Activated CD8-positive, alpha-beta memory T cell treated with anti-CD3 and anti-CD28 coated beads, Interleukin-2, amount 50 U/mL, for 1 hour (primary cell): ENCODE results near the gene ZNF829.

Experiments
- DNase-seq: peaks from one replicate; pipeline ENCODE4 v3.0.0-alpha.2; 2020; ENCODE audit errors: extremely low read depth

ZNF829 gene

DNA sequence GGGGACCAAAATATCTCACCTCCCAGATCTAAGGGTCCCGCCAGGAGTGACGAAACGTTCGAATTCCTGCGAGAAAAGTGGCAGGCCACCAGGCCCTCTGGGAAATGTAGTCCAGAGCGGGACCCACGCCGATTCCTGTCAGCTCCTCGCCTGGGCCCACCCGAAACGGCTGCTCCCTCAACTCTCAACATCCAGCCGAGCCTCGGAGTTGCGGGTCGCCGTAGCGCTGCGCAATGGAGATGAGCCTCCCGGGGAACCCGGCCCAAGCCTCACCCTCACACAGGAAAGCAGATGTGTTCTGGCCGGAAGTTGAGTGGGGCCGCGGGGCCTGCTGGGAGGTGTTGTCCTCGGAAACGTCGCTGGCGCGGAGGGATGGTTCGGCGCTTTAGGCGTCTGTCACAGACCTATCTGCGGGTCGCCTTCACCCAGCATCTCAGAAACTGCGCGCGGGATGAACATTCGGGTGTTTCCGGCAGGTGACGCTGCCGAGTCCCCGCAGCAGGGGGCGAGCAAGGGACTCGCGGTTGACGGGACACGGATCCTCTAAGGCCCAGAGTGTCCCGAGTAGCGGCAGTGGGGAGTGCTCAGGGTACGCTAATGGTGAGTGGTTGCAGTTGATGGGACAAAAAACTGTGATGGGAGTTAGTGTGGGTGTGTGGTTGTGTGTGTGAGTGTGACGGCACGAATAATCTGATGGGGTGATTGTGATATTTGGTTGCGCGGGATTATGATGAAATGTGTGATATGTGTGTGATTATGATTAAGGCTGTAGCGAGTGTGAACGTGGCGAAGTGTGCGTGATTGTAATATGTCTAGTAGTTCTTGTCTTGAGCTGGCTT, at the start of gene ZNF829, which contains the start of gene ZNF568:
Gene ZNF829 (minus strand): TSS at position 300 of the 839 bp plus-strand sequence. CDS start 1,124 bp downstream, outside the sequence.
Gene ZNF568 (plus strand): TSS at position 341 of the 839 bp plus-strand sequence. CDS start 6,439 bp downstream, outside the sequence.
- DNase-seq, result peak; percentile 84

DNA sequence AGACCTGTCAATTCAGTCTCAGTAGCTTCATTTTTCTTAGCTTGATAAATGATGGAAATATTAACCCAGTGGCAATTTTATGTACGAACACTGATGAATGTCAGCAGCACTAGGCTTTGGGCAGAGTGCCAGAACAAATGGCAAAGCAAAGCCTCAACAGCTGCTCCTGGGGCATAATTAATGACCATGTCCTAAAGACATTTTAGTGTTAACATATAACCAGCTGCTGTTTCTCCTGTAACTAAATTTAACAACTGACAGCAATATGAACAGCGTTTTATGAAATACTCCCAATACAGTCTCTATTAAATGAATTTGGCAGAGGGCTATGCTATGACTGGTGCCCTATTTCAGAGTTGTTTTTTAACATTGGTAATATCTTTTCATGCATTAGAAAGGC, 47.2 kb upstream of the ZNF829 start:
- DNase-seq, result no peak

DNA sequence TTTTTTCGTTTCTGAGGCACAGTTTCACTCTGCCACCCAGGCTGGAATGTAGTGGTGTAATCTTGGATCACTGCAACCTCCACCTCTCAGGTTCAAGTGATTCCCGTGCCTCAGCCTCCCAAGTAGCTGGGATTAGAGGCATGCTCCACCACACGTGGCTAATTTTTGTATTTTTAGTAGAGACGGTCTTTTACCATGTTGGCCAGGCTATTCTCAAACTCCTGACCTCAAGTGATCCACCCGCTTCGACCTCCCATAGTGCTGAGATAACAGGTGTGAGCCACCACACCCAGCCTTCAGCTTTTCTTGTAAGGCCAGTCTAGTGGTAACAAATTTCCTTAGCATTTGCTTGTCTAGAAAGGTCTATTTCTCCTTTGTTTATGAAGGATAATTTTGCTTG, 46.3 kb upstream of the ZNF829 start:
- no peak for DNase-seq

DNA sequence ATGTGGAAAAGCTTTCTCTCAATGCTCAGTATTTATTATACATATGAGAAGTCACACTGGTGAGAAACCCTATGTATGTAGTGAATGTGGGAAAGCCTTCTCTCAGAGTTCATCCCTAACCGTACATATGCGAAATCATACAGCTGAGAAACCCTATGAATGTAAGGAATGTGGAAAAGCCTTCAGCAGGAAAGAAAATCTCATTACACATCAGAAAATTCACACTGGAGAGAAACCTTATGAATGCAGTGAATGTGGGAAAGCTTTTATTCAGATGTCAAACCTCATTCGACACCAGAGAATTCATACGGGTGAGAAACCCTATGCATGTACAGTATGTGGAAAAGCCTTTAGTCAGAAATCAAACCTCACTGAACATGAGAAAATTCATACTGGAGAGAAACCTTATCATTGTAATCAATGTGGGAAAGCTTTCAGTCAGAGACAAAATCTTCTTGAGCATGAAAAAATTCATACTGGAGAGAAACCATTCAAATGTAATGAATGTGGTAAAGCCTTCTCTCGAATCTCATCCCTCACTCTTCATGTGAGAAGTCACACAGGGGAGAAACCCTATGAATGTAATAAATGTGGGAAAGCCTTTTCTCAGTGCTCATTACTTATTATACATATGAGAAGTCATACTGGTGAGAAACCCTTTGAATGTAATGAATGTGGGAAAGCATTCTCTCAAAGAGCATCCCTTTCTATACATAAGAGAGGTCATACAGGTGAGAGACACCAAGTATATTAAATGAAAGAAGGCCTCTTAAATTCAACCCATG, 34.4 kb upstream of the ZNF829 start:
- DNase-seq, result no peak

DNA sequence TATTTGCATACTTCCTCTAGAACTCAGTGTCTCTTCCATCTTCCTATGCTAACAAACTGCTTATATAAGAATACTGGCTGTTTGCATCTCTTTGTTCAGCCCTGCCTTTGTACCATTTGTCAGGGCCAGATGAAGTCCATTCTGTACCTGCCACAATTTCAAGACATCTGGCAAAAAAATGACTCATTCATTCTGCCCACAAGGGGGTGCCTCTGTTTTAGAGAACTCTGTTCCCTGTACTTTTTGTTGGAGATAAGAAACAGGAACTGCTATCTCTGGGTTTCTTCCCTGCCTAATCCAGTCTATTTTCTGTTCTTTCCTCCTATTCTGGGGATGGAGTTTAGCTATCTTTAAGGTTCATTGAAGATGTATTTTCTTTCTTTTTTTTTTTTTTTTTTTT, 23.1 kb upstream of the ZNF829 start:
- no peak for DNase-seq

DNA sequence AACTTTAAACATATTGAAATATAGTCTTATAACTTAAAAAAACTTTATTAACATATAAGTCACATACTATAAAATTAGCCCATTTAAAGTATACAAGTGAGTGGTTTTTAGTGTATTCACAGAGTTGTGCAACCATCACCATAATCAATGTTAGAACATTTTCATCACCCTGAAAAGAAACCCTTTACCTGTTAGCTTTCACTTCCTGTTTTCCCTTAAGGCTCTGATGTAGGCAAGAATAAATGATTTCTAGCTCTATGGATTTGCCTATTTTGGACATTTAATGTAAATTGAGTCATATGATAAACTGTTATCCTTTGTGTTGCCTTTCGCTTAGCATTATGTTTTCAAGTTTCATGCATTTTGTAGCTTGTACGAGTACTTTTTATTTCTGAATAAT, 15.6 kb upstream of the ZNF829 start:
- DNase-seq, result no peak

DNA sequence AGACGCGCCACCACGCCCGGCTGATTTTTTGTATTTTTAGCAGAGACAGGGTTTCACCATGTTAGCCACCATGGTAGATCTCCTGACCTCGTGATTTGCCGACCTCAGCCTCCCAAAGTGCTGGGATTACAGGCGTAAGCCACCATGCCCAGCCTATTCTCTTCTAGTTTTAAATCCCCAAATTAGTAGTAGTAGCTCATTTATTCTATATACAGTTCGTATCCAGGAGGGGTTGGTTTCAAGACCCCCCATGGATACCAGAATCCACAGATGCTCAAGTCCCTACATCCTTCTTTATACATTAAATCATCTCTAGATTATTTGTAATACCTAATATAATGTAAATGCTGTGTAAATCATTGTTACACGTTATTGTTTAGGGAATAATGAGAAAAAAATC, 2.0 kb upstream of the ZNF829 start:
- no peak for DNase-seq

DNA sequence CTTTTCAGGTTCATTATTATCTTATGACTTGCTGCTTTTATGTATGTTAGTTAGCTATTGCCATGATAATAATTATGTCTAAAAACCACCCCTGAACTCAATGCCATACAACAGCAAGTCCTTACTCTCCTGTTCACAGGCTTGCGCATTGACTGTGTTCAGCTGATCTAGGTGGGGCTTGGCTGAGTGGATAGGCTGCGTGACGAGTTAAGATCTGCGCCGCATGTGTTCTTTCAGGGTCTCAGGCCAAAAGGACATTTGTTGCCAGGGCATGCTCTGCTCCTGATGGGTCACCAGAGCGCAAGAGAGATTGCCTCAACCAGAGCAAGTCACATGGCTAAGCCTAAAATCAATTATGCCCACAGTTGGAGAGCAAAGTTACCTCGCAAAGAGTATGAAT, 900 bp upstream of the ZNF829 start:
- DNase-seq, result no peak

DNA sequence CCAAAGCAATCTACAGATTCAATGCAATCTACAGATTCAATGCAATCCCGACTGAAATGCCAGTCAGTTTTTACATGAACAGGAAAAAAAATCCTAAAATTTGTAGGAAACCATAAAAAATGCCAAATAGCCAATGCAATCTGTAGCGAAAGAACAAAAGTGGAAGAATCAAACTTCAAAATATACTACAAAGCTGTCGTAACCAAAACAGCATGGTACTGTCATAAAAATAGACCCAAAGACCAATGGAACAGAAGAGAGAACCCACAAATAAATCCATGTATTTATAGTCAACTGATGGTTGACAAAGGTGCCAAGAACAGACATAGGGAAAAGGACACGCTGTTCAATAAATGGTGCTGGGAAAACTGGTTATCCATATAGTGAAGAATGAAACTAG, 17.7 kb downstream of the ZNF829 start:
- DNase-seq, result no peak

DNA sequence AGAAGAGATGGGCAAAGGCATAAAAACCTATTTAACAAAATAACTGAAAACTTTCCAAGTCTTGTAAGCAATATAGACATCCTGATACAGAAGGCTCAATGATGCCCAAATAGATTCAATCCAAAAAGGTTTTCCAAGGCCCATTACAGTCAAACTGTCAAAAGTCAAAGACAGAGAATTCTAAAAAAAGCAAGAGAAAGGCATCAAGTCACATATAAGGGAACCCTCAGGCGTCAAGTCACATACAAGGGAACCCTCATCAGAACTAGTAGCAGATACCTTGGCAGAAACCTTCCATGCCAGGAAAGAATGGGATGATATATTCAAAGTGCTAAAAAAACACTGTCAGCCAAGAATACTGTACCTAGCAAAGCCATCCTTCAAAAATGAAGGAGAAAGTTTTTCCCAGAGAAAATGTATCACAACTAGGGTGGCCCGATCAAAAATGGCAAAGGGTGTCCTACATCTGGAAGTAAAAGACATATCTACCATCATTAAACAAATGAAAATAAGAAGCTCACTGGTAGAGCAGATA, 21.2 kb downstream of the ZNF829 start:
- no peak for DNase-seq

DNA sequence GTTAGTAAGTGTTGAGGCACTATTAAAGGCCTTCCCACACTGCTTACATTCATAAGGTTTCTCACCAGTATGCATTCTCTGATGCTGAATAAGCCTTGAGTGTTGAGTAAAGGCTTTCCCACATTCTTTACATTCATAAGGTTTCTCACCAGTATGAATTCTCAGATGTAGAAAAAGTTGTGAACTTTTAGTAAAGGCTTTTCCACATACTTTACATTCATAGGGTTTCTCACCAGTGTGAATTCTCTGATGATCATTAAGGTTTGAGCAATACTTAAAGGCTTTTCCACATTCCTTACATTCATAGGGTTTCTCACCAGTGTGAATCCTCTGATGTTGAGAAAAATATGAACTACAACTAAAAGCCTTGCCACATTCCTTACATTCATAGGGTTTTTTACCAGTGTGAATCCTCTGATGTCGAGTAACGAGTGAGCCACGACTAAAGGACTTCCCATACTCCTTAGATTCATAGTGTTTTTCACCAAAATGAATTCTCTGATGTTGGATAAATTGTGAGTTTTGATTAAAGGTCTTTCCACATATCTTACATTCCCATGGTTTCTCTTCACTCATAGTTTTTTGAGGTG, 24.2 kb downstream of the ZNF829 start:
- DNase-seq, result no peak

DNA sequence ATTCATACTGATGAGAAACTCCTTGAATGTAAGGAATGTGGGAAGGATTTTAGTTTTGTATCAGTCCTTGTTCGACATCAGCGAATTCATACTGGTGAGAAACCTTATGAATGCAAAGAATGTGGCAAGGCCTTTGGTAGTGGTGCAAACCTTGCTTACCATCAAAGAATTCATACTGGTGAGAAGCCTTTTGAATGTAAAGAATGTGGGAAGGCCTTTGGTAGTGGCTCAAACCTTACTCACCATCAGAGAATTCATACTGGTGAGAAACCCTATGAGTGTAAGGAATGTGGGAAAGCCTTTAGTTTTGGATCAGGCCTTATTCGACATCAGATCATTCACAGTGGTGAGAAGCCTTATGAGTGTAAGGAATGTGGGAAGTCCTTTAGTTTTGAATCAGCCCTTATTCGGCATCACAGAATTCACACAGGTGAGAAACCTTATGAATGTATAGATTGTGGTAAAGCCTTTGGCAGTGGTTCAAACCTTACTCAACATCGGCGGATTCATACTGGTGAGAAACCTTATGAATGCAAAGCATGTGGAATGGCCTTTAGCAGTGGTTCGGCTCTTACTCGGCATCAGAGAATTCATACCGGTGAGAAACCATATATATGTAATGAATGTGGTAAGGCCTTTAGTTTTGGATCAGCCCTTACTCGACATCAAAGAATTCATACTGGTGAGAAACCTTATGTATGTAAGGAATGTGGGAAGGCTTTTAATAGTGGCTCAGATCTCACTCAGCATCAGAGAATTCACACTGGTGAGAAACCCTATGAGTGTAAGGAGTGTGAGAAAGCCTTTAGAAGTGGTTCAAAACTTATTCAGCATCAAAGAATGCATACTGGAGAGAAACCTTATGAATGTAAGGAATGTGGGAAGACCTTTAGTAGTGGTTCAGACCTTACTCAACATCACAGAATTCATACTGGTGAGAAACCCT, 38.8 kb downstream of the ZNF829 start:
- no peak for DNase-seq

DNA sequence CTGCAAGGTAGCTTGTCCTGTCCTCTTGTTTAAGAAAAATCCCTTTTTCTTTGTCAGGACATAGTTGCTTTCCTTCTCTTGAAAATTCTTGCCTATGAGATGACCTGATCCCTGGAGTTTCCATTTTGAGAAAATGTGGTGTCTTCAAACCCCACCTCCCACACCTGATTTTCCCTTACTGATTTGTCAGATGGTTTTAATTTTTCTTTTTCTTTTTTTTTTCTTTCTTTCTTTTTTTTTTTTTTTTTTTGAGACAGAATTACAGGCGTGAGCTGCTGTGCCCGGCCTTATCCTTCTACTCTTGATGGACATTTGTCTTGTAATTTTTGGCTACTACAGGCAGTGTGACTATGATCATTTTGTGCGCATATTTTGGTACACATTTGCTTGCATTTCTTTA, 64.2 kb downstream of the ZNF829 start:
- no peak for DNase-seq

DNA sequence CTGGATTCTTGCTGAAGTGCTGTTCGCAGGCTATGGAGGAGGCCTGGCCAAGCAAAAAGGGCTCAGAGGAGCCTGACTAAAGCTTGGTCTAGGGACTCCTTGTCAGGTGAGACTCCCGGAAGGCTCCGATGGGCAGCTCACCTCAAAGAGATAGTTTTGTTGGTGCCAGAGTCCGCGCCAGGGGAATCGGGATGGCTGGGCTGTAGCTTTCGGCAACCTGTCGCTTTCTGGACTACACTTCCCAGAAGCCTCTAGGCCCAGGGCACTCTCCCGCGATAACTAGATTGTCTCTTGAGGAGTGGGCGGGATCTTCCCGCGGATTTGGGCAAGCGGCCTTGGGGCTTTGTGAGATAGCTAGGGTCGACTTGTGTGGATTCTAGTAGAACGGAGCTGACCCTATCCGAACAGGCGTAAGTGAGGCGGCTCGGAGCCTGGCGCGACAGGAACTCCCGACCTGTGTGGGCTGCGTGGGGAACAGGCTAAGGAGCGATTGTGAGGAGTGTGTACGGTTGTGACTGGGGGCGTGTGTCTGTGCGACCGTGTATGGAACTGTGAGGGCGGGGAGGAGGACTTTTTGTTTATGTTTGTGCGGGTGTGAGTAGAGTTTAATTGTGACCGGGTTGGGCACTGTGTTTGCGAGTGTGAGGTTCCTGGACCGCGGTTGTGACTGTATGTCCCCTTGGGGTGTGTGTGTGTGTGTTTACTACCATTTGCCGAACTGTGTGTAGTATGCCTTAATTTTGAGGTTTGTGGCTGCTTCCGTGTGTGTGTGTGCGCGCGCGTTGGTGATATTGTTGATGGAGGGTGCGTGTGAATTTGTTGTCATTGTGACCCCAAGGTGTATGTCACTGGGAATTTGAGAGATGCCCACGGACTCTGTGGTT, 65.3 kb downstream of the ZNF829 start, which contains the start of gene ZNF345:
Gene ZNF345 (plus strand): TSS at position 318 of the 884 bp plus-strand sequence. CDS start 25,955 bp downstream, outside the sequence.
- DNase-seq, result peak; percentile 72

DNA sequence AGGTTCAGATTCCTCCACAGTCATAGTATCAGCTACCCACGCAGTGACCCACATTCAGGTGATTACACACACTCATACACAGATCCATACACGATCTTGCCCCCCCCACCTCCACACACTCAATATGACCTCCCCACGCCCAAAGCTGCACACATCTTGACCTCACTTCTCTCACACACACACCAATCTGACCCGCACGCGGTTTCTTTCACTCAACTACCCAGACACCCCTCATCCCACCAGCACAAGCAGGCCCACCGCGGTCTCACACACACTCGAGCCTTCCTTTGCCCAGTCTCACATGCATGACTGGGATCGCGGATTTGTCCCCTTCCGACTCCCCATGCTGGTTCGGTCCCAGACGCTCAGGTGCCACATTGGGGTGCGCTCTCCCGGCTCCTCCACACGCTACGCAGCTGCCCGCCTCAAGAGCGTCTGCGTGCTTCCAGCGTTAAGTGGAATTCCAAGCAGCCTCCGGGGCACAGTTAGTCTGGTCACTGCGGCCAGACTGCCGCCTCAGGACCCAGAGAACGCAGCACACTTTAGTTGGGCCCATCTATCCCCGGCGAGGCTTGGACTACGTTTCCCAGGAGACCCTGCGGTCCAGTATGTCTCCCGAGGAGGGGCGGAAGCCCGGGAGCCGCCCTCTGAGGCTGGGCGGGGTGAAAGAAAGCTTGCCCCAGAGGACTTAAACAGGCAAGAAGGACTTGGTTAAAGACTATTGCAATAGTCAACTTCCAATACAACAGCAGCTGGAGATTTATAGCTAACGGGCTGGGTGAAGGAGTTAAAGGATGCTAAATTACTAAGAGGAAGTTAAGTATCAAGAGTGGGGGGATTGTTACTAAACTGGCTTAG, 66.2 kb downstream of the ZNF829 start:
- peak; percentile 65 for DNase-seq

DNA sequence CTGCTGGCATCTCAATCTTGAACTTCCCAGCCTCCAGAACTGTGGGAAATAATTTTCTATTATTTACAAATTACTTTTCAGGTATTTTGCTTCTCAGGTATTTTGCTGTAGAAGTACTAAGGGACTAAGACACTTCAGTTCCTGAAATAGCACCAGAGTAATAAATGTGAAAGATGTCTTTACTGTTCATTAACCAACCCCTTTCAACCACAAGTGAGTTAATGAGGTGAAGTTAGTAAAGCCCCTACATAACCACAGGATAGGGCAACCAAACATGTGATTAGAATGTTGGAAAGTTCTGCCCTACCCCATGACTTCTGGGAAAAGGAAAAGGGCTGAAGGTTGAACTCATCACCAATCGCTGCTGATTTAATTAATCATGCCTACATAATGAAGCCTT, 68.1 kb downstream of the ZNF829 start:
- no peak for DNase-seq

DNA sequence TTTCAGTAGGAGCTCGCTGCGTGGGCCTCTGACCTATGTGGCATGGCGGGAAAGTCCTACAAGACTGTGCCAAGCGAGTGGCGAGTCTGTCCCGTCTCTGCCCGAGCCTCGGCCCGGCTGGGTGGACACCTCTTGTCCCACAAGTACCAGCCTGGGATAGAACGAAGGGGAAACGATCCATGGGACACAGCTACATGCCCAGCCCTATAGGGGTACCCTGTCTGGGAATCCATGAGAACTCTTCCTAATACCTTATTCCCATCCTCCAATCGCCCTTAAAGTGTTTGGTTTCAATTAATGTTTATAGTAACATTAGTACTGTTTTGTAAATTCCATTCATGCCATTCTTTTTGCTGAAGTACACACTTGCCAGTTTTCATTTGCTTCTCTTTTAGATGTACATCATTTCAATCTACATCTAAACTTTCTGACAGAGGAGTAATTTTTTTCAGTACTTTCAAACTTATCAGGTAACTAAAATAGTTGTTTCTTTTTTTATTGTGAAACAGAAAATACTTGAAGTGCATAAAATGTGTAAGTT, 77.2 kb downstream of the ZNF829 start:
- no peak for DNase-seq
